ENCODE measurements around the gene PPIP5K1.

The PPIP5K1 gene

DNA sequence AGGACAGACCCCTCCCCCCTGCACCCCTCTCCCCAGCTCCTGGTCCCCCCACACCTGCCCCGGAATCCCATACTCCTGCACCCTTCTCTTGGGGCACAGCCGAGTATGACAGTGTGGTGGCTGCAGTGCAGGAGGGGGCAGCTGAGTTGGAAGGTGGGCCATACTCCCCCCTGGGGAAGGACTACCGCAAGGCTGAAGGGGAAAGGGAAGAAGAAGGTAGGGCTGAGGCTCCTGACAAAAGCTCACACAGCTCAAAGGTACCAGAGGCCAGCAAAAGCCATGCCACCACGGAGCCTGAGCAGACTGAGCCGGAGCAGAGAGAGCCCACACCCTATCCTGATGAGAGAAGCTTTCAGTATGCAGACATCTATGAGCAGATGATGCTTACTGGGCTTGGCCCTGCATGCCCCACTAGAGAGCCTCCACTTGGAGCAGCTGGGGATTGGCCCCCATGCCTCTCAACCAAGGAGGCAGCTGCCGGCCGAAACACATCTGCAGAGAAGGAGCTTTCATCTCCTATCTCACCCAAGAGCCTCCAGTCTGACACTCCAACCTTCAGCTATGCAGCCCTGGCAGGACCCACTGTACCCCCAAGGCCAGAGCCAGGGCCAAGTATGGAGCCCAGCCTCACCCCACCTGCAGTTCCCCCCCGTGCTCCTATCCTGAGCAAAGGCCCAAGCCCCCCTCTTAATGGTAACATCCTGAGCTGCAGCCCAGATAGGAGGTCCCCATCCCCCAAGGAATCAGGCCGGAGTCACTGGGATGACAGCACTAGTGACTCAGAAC lies 62.8 kb downstream of the PPIP5K1 start:
- TF ChIP-seq, protein P1, sequence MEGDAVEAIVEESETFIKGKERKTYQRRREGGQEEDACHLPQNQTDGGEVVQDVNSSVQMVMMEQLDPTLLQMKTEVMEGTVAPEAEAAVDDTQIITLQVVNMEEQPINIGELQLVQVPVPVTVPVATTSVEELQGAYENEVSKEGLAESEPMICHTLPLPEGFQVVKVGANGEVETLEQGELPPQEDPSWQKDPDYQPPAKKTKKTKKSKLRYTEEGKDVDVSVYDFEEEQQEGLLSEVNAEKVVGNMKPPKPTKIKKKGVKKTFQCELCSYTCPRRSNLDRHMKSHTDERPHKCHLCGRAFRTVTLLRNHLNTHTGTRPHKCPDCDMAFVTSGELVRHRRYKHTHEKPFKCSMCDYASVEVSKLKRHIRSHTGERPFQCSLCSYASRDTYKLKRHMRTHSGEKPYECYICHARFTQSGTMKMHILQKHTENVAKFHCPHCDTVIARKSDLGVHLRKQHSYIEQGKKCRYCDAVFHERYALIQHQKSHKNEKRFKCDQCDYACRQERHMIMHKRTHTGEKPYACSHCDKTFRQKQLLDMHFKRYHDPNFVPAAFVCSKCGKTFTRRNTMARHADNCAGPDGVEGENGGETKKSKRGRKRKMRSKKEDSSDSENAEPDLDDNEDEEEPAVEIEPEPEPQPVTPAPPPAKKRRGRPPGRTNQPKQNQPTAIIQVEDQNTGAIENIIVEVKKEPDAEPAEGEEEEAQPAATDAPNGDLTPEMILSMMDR (IDR thresholded peaks at IDR 0.05; ENCODE audit: poor library complexity, severe bottlenecking): no peak
- H3K9me3 ChIP-seq (ENCODE audit: severe bottlenecking): no peaks in the 10 kb centered on the region
- no peak overlapping the region for H3K27ac ChIP-seq (ENCODE audit: poor library complexity, severe bottlenecking)
- DNase-seq (ENCODE audit: low spot score) (peak; percentile 73), ATAC-seq (ENCODE audit: low read depth) (no peak)
- H3K4me1 ChIP-seq (ENCODE audit: insufficient read depth, poor library complexity, severe bottlenecking): no peaks in the 10 kb centered on the region
- no peaks in the 10 kb centered on the region for H3K27me3 ChIP-seq (ENCODE audit: insufficient read depth, poor library complexity, severe bottlenecking)
- no peaks in the 10 kb centered on the region for H3K36me3 ChIP-seq (ENCODE audit: low read depth)
- no peak overlapping the region for H3K4me3 ChIP-seq (ENCODE audit: severe bottlenecking)

DNA sequence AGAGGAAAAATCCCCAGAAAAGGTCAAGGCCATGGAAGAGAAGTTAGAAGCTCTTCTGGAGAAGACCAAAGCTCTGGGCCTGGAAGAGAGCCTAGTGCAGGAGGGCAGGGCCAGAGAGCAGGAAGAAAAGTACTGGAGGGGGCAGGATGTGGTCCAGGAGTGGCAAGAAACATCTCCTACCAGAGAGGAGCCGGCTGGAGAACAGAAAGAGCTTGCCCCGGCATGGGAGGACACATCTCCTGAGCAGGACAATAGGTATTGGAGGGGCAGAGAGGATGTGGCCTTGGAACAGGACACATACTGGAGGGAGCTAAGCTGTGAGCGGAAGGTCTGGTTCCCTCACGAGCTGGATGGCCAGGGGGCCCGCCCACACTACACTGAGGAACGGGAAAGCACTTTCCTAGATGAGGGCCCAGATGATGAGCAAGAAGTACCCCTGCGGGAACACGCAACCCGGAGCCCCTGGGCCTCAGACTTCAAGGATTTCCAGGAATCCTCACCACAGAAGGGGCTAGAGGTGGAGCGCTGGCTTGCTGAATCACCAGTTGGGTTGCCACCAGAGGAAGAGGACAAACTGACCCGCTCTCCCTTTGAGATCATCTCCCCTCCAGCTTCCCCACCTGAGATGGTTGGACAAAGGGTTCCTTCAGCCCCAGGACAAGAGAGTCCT lies 63.6 kb downstream of the PPIP5K1 start:
- no peaks in the 10 kb centered on the region for H3K27me3 ChIP-seq (ENCODE audit: insufficient read depth, poor library complexity, severe bottlenecking)
- H3K9me3 ChIP-seq (ENCODE audit: severe bottlenecking): no peaks in the 10 kb centered on the region
- no peak overlapping the region for H3K27ac ChIP-seq (ENCODE audit: poor library complexity, severe bottlenecking)
- no peaks in the 10 kb centered on the region for H3K36me3 ChIP-seq (ENCODE audit: low read depth)
- no peak overlapping the region for H3K4me3 ChIP-seq (ENCODE audit: severe bottlenecking)
- DNase-seq (ENCODE audit: low spot score) (peak; percentile 30), ATAC-seq (ENCODE audit: low read depth) (no peak)
- no peaks in the 10 kb centered on the region for H3K4me1 ChIP-seq (ENCODE audit: insufficient read depth, poor library complexity, severe bottlenecking)
- TF ChIP-seq, protein P1 (IDR thresholded peaks at IDR 0.05; ENCODE audit: poor library complexity, severe bottlenecking): no peak

DNA sequence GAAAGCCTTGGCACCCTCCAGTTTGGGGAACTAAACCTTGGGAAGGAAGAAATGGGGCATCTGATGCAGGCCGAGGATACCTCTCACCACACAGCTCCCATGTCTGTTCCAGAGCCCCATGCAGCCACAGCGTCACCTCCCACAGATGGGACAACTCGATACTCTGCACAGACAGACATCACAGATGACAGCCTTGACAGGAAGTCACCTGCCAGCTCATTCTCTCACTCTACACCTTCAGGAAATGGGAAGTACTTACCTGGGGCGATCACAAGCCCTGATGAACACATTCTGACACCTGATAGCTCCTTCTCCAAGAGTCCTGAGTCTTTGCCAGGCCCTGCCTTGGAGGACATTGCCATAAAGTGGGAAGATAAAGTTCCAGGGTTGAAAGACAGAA lies 64.9 kb downstream of the PPIP5K1 start:
- H3K4me3 ChIP-seq (ENCODE audit: severe bottlenecking): no peak overlapping the region
- TF ChIP-seq, protein P1 (IDR thresholded peaks at IDR 0.05; ENCODE audit: poor library complexity, severe bottlenecking): no peak
- no peak for ATAC-seq (ENCODE audit: low read depth)

DNA sequence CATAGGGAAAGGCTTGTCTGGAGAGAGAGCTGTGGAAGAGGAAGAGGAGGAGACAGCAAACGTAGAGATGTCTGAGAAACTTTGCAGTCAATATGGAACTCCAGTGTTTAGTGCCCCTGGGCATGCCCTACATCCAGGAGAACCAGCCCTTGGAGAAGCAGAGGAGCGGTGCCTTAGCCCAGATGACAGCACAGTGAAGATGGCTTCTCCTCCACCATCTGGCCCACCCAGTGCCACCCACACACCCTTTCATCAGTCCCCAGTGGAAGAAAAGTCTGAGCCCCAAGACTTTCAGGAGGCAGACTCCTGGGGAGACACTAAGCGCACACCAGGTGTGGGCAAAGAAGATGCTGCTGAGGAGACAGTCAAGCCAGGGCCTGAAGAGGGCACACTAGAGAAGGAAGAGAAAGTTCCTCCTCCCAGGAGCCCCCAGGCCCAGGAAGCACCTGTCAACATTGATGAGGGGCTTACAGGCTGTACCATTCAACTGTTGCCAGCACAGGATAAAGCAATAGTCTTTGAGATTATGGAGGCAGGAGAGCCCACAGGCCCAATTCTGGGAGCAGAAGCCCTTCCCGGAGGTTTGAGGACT lies 65.7 kb downstream of the PPIP5K1 start:
- H3K27me3 ChIP-seq (ENCODE audit: insufficient read depth, poor library complexity, severe bottlenecking): no peaks in the 10 kb centered on the region
- H3K27ac ChIP-seq (ENCODE audit: poor library complexity, severe bottlenecking): no peak overlapping the region
- no peaks in the 10 kb centered on the region for H3K36me3 ChIP-seq (ENCODE audit: low read depth)
- H3K9me3 ChIP-seq (ENCODE audit: severe bottlenecking): no peaks in the 10 kb centered on the region
- no peak overlapping the region for H3K4me3 ChIP-seq (ENCODE audit: severe bottlenecking)
- no peak for ATAC-seq (ENCODE audit: low read depth)
- TF ChIP-seq, protein P1 (IDR thresholded peaks at IDR 0.05; ENCODE audit: poor library complexity, severe bottlenecking): no peak
- no peaks in the 10 kb centered on the region for H3K4me1 ChIP-seq (ENCODE audit: insufficient read depth, poor library complexity, severe bottlenecking)
- no peak for DNase-seq (ENCODE audit: low spot score)

More for the DNA sequence above, 64.9 kb downstream of the PPIP5K1 start:
- Histone ChIP-seq H3K36me3 (ENCODE audit: low read depth) (no peaks in the 10 kb centered on the region), H3K27ac (ENCODE audit: poor library complexity, severe bottlenecking) (no peak overlapping the region), H3K27me3 (ENCODE audit: insufficient read depth, poor library complexity, severe bottlenecking) (no peaks in the 10 kb centered on the region), H3K4me1 (ENCODE audit: insufficient read depth, poor library complexity, severe bottlenecking) (no peaks in the 10 kb centered on the region), H3K9me3 (ENCODE audit: severe bottlenecking) (no peaks in the 10 kb centered on the region)
- peak; percentile 46 for DNase-seq (ENCODE audit: low spot score)
